BE2C (cell line): ENCODE measurements around the gene OR5B2. TPM values are rescaled to one million over a fixed set of nuclear protein-coding genes. Genes with fewer than 3 reads are reported as not detected.

Experiments used
- DNase-seq: peaks from one replicate; pipeline ENCODE4 v3.0.0-alpha.2; 2020
- H3K27me3 ChIP-seq: fragments of 250-450 bp; sonication (Bioruptor Pico); 2 replicates; pipeline ENCODE4 v1.5.1; 2020; ENCODE audit warnings: mild to moderate bottlenecking
- H3K36me3 ChIP-seq: fragments of 250-450 bp; sonication (Bioruptor Pico); 2 replicates; pipeline ENCODE4 v1.5.1; 2020; ENCODE audit warnings: mild to moderate bottlenecking
- H3K4me1 ChIP-seq: fragments of 250-450 bp; sonication (Bioruptor Pico); 2 replicates; pipeline ENCODE4 v1.5.1; 2020
- H3K4me3 ChIP-seq: 2 replicates; pipeline ENCODE4 v1.5.1; 2011; ENCODE audit warnings: low read depth, low read length
- H3K9me3 ChIP-seq: fragments of 250-450 bp; sonication (Bioruptor Pico); 2 replicates; pipeline ENCODE4 v1.5.1; 2020
- CTCF ChIP-seq: IDR thresholded peaks from 2 replicates; pipeline ENCODE4 v1.5.1; 2012; ENCODE audit warnings: mild to moderate bottlenecking, low read depth, low read length
- polyA plus RNA-seq: library from polyadenylated mRNA; unstranded; fragments of >200 nt; gene quantifications from one replicate; pipeline ENCODE4 v1.2.1, GENCODE V29; 2012; ENCODE audit warnings: low read depth, missing spikeins; ENCODE audit not compliant: insufficient read length, insufficient read depth

The OR5B2 gene
- not detected for polyA plus RNA-seq

- H3K4me1 ChIP-seq: no peaks in the 10 kb centered on the region
- TF ChIP-seq CTCF: no peak
- H3K36me3 ChIP-seq: no peaks in the 10 kb centered on the region
- no peak for DNase-seq
- no peak within 1 kb of the TSS for H3K4me3 ChIP-seq
- H3K9me3 ChIP-seq: no peaks in the 10 kb centered on the region
- H3K27me3 ChIP-seq: no peaks in the 10 kb centered on the region
Observed at GRCh38 chr11:58428021-58428420, at the start of gene OR5B2. TSS of gene OR5B2 (minus strand) at chr11:58428121. CDS start at chr11:58423261, 4,860 bp downstream.

GRCh38 chr11:58471892-58472291, 44.0 kb upstream of the OR5B2 start:
- H3K4me3 ChIP-seq: no peak overlapping the region
- no peaks in the 10 kb centered on the region for H3K27me3 ChIP-seq
- no peak for DNase-seq
- H3K4me1 ChIP-seq: no peaks in the 10 kb centered on the region
- H3K36me3 ChIP-seq: no peaks in the 10 kb centered on the region
- no peaks in the 10 kb centered on the region for H3K9me3 ChIP-seq
- TF ChIP-seq CTCF: no peak

GRCh38 chr11:58466293-58466692, 38.4 kb upstream of the OR5B2 start:
- no peak for DNase-seq
- Histone ChIP-seq H3K36me3 (no peaks in the 10 kb centered on the region), H3K9me3 (no peaks in the 10 kb centered on the region), H3K4me1 (no peaks in the 10 kb centered on the region), H3K4me3 (no peak overlapping the region), H3K27me3 (no peaks in the 10 kb centered on the region)
- TF ChIP-seq CTCF: no peak

- DNase-seq: no peak
- no peaks in the 10 kb centered on the region for H3K27me3 ChIP-seq
- H3K4me3 ChIP-seq: no peak overlapping the region
- no peak for TF ChIP-seq CTCF
- H3K4me1 ChIP-seq: no peaks in the 10 kb centered on the region
- no peaks in the 10 kb centered on the region for H3K9me3 ChIP-seq
- no peaks in the 10 kb centered on the region for H3K36me3 ChIP-seq
Observed at GRCh38 chr11:58465690-58466089, 37.8 kb upstream of the OR5B2 start.

DNA sequence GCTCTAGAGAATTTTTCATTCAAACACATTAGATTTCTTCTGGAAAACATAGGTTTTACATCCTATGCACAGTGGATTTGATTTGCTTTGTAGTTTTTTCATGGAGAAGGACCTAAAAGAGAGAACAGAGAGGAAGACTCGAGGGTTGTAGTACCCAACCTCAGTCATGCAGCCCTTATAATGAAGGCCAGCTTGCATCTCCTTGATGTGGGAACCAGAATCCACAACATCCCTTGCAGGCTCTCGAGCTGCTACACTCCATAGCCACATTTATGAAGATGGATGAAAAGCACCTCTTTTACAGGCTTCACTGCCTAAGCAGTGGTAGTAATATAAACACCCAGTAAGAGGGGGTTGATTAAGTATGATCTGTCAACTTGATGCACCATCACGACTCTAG, 23.7 kb upstream of the OR5B2 start:
- no peaks in the 10 kb centered on the region for H3K27me3 ChIP-seq
- no peaks in the 10 kb centered on the region for H3K4me1 ChIP-seq
- no peak for TF ChIP-seq CTCF
- no peak overlapping the region for H3K4me3 ChIP-seq
- H3K9me3 ChIP-seq: no peaks in the 10 kb centered on the region
- no peak for DNase-seq
- H3K36me3 ChIP-seq: no peaks in the 10 kb centered on the region

- H3K36me3 ChIP-seq: no peaks in the 10 kb centered on the region
- no peaks in the 10 kb centered on the region for H3K27me3 ChIP-seq
- H3K9me3 ChIP-seq: no peaks in the 10 kb centered on the region
- no peaks in the 10 kb centered on the region for H3K4me1 ChIP-seq
- no peak for DNase-seq
- no peak overlapping the region for H3K4me3 ChIP-seq
- TF ChIP-seq CTCF: no peak
Observed at GRCh38 chr11:58446294-58446693, 18.4 kb upstream of the OR5B2 start.
